ENCODE results near the gene ZNF629.

The ZNF629 gene

GRCh38 chr16:30750876-30751465, 36.0 kb downstream of the ZNF629 start:
- no peak for TF ChIP-seq CTCF (conservative IDR thresholded peaks at IDR 0.05; ENCODE audit: low read depth, low read length)
- no peak for DNase-seq (ENCODE audit: low read depth)

GRCh38 chr16:30750201-30750600, 36.8 kb downstream of the ZNF629 start:
- no peak for DNase-seq (ENCODE audit: low read depth)
- no peak overlapping the region for H3K4me3 ChIP-seq (ENCODE audit: low read depth, low read length)
- TF ChIP-seq CTCF (conservative IDR thresholded peaks at IDR 0.05; ENCODE audit: low read depth, low read length) = no peak

More at GRCh38 chr16:30750876-30751465, 36.0 kb downstream of the ZNF629 start:
- no peak overlapping the region for H3K4me3 ChIP-seq (ENCODE audit: low read depth, low read length)

- peak; percentile 57 for DNase-seq (ENCODE audit: low read depth)
- H3K4me3 ChIP-seq (ENCODE audit: low read depth, low read length) = peak overlapping the region; percentile 95
- no peak for TF ChIP-seq CTCF (conservative IDR thresholded peaks at IDR 0.05; ENCODE audit: low read depth, low read length)
Observed at GRCh38 chr16:30748634-30749445, 38.2 kb downstream of the ZNF629 start.

GRCh38 chr16:30747799-30748633, 39.0 kb downstream of the ZNF629 start, which contains the start of gene PHKG2:
Gene PHKG2, plus strand, starts transcription at chr16:30748425. Its CDS starts 396 bp downstream, at chr16:30748821.
- TF ChIP-seq CTCF (conservative IDR thresholded peaks at IDR 0.05; ENCODE audit: low read depth, low read length) = no peak

GRCh38 chr16:30747331-30747730, 39.7 kb downstream of the ZNF629 start:
- H3K4me3 ChIP-seq (ENCODE audit: low read depth, low read length) = peak overlapping the region; percentile 67
- no peak for TF ChIP-seq CTCF (conservative IDR thresholded peaks at IDR 0.05; ENCODE audit: low read depth, low read length)
- peak; percentile 26 for DNase-seq (ENCODE audit: low read depth)

More at GRCh38 chr16:30747799-30748633, 39.0 kb downstream of the ZNF629 start, which contains the start of gene PHKG2:
- H3K4me3 ChIP-seq (ENCODE audit: low read depth, low read length) = peak within 1 kb of the TSS; percentile 95
- DNase-seq (ENCODE audit: low read depth) = peak; percentile 99

- DNase-seq (ENCODE audit: low read depth) = no peak
- TF ChIP-seq CTCF (conservative IDR thresholded peaks at IDR 0.05; ENCODE audit: low read depth, low read length) = no peak
- no peak overlapping the region for H3K4me3 ChIP-seq (ENCODE audit: low read depth, low read length)
Observed at GRCh38 chr16:30746638-30747175, 40.3 kb downstream of the ZNF629 start.

All from choroid plexus epithelial cell (primary cell).